Forelimb muscle (tissue), 1 donor: Measurements from ENCODE around the gene UBE2F. TPM values are rescaled to one million over a fixed set of nuclear protein-coding genes. Genes with fewer than 3 reads are reported as not detected.
"Not testable (repeated sequence)": the region's sequence is repeated elsewhere in the genome, so short reads cannot be mapped to it uniquely, and the experiment has no call there.

Source experiments
- DNase-seq: peaks from one replicate; pipeline ENCODE4 v3.0.0-alpha.2; 2013; ENCODE audit warnings: low read depth
- polyA plus RNA-seq: library from polyadenylated mRNA; unstranded; fragments of 120-200 nt; gene quantifications from one replicate; pipeline ENCODE4 v1.2.1, GENCODE V29; 2013; ENCODE audit not compliant: insufficient read length

The UBE2F gene
- polyA plus RNA-seq, 1 donor = 37.4 TPM

DNA sequence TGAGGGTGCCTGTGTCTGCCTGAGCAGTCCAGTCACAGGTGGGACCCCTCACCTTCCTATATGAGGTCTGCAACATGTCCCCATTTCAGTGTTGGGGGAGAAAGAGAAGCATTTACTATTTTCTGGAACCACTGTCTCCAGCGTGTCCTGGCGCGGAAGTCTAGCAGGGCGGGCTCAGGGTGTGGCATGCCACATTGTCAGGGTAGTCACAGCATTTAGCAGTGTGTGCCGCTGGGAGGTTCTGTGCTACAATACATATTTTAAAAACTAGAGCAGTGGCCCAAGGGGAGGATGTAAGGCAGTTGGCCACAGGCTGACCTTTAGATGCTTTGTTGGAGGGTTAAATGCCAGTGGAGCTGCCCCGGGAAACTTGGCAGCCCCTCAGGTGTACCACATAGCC lies 12.5 kb downstream of the UBE2F start:
- DNase-seq = no peak

- DNase-seq = no peak
These were observed 13.3 kb downstream of the UBE2F start for GRCh38 chr2:237980087-237980486.

DNA sequence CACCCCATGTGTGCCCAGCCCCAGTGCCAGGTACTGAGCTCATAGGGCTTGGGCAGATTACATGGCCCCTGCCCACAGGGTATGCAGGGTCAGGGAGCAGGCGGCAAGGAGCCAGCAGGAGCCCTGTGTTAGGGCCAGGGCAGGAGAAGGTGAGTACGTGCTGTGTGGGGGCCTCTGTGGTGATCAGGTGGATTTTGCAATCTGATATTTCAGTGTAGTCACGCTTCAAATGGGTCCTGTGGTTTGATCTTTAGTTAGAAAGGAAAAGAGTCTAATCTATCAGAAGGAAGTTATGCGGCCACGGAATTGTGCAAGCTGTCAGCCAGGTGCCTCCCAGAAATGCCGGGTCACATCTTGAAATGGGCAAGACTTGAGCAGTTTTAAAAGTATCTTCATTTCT lies 13.9 kb downstream of the UBE2F start:
- no peak for DNase-seq

DNA sequence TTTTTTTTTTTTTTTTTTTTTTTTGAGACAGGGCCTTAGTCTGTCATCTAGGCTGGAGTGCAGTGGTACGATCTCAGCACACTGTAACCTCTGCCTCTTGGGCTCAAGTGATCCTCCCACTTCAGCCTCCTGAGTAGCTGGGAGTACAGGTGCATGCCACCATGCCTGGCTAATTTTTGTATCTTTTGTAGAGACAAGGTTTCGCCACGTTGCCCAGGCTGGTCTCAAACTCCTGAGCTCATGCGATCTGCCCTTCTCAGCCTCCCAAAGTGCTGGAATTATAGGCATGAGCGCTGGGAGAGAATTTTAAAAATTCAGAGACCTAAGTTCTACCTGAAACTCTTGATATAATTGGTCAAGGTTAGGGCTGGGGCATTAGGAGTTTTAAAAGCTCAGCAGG lies 14.8 kb downstream of the UBE2F start:
- DNase-seq = not testable (repeated sequence)

DNA sequence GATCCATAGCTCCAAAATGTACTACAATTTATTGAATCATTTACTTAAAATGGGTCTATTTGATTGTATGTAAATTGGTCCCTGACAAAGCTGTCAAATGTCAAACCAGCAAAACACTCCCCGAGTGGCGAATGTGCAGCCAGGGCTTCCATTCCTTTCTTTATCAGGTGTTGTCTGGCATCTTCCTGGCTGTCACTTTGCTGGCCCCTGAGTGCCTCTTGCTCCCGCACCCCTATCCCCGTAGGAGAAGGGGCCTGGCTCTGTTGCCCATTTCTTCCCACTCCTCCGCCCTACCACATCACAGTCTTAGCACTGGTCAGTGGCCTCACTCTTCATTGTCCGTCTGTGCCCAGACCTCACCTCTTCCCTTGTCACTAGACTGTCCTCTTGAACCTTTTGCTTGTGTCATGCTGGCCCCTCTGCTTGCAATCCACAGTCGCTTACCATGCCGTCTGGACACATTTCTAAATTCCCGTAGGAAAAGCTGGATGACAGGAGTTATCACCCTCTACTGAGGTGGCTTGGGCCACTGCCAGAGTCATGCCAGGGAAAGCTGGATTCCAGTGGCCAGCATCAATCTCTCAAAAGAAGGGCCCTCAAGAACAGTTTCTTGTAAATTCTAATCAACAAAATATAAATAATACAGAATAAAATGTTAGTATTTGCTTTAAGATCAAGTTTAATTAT lies 15.4 kb downstream of the UBE2F start:
- no peak for DNase-seq

- no peak for DNase-seq
These were observed 17.1 kb downstream of the UBE2F start for GRCh38 chr2:237983922-237984321.

DNA sequence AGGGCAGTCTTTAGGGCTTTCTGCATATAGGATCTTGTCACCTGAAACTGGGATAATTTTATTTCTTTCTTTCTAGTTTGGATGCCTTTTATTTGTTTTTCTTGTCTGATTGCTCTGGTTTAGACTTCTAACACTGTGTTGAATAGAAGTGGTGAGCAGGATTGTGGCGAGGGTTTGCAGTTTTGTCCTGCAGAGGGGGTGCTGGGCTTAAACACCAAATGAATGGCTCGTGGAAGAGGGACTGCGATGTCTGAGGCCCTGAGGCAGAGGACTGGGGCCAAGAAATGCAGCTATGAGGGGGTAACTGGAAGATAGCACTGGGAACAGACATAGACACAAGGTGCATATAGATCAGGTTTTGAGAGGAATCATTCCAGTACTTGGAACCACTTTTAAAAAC lies 20.5 kb downstream of the UBE2F start:
- no peak for DNase-seq

DNA sequence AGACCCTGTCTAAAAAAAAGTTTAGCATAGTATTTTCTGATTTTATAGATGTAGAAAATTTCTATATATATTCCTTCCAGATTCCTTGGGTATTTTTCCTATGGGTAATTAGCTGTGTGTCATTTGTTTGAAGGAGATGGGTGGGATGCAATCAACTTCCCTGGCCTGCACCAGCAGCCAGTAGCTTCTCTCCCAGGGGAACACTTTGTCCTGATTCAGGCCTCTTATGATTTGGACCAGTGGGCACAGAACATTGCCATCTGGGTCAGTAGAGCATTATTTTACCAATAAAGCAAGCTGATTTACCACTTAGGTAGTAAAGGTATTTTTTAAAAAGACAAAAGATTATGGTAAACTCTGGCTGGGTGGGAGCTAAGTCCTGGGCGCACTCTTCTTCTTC lies 26.9 kb downstream of the UBE2F start:
- DNase-seq = no peak

GRCh38 chr2:237995036-237995435 lies 28.2 kb downstream of the UBE2F start:
- no peak for DNase-seq

GRCh38 chr2:237996021-237996593 lies 29.3 kb downstream of the UBE2F start:
- no peak for DNase-seq

- no peak for DNase-seq
These were observed 30.7 kb downstream of the UBE2F start for GRCh38 chr2:237997521-237997920.

DNA sequence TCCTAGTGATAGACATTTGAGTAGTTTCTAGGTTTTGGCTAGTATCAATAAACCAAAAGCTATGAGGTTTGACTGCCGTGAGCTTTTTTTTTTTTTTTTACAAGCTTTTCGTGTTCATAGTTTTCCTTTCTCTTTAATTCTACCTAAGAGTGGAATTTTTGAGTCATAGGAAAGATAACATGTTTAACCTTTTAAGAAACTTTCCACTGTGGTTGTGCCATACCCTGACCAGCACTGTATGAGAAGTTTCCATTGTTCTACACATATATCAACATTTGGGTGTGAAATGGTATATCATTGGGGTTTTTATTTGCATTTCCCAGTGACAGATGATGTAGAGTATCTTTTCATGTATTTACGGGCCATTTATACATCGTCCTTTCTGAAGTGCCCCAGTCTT lies 31.7 kb downstream of the UBE2F start:
- DNase-seq = no peak

- no peak for DNase-seq
These were observed 36.6 kb downstream of the UBE2F start for GRCh38 chr2:238003234-238004031.

- no peak for DNase-seq
These were observed 37.4 kb downstream of the UBE2F start for GRCh38 chr2:238004077-238004830.

- DNase-seq = no peak
These were observed 38.7 kb downstream of the UBE2F start for GRCh38 chr2:238005528-238005927.

DNA sequence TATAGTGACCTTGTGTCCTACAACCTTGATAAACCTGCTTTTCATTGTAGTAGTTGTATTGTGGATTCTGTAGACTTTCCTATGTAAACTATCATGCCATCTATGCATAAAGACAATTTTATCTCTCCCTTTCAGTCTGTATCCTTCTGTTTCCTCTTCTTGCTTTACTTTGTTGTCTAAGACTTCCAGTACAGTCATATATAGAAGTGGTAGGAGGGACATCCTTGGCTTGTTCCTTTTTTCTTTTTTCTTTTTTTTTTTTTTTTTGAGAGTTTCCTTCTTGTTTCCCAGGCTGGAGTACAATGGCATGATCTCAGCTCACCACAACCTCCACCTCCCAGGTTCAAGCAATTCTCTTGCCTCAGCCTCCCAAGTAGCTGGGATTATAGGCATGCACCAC lies 39.7 kb downstream of the UBE2F start:
- no peak for DNase-seq

DNA sequence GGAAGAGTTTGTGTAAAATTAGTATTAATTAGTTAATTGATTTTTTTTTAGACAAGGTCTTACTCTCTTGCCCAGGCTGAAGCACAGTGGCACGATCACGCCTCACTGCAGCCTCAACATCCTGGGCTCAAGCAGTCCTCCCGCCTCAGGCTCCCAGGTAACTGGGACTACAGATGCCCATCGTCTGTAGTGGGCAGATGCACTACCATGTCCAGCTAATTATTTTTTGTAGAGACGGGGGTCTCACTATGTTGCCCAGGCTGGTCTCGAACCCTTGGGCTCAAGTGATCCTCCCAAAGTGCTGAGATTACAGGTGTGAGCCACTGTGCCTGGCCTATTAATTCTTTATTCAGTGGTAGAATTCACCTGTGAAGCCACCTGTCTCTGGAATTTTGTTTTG lies 41.1 kb downstream of the UBE2F start:
- no peak for DNase-seq

GRCh38 chr2:238009563-238009962 lies 42.7 kb downstream of the UBE2F start:
- no peak for DNase-seq

DNA sequence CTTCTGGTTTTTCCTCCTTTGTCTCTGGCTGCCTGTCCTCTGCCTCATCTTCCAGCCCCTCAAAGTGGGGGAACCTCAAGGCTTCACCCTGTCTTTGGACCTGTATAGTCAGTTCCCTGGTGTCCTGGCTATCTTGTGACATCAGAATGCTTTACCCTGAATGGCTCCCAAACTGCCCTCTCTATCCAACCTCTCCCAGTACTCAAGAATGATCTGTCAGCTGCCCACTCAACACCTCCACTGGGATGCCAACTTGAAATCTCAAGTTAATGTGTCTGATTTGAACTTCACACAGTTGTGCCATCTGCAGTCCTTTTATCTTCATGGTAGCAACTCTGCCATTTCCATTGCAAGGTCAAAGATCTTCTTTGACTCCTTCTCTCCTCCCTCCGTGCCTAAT lies 43.8 kb downstream of the UBE2F start:
- no peak for DNase-seq

DNA sequence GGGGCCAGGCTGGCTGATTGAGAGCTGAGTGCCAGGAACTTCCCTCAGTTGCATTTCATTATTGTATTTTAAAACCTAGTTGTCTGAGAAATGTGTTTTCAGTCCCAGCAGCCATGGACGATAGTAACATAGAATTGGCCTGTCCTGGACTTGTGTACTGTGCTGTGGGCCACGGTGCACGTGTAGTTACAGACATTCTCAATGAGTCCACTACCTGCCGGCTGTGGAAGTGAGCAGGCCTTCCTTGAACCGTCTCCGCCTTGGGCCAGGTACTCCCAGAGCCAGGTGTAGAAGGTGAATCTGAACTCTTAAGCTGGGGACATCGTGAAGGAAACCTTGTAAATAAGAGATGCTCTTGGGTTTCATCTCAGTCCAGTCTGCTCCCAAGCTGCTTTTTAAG lies 47.0 kb downstream of the UBE2F start:
- no peak for DNase-seq

GRCh38 chr2:238015705-238016104 lies 48.9 kb downstream of the UBE2F start:
- DNase-seq = no peak

DNA sequence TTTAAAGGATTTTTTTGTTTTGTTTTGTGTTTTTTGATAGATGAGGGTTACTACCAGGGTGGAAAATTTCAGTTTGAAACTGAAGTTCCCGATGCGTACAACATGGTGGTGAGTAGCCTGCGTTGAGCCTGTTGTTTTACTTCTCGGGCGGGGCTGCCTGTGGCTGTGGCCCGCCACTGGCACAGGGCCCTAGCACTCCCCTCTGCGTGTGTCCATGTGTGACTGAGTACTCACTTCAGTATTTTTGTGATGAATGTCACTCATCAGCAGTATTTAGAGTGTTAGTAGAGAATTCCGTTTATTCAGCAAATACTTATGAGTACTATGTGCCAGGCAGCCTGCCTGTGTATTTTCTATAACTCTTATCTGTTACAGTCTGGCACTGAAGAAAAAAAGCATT lies 49.7 kb downstream of the UBE2F start:
- DNase-seq = no peak
